Measurements from ENCODE around the gene PDX1.

DNA sequence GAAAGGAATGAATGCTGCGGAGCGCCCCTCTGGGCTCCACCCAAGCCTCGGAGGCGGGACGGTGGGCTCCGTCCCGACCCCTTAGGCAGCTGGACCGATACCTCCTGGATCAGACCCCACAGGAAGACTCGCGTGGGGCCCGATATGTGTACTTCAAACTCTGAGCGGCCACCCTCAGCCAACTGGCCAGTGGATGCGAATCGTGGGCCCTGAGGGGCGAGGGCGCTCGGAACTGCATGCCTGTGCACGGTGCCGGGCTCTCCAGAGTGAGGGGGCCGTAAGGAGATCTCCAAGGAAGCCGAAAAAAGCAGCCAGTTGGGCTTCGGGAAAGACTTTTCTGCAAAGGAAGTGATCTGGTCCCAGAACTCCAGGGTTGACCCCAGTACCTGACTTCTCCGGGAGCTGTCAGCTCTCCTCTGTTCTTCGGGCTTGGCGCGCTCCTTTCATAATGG, 8.6 kb downstream of the PDX1 start:
- TF ChIP-seq, protein P1, sequence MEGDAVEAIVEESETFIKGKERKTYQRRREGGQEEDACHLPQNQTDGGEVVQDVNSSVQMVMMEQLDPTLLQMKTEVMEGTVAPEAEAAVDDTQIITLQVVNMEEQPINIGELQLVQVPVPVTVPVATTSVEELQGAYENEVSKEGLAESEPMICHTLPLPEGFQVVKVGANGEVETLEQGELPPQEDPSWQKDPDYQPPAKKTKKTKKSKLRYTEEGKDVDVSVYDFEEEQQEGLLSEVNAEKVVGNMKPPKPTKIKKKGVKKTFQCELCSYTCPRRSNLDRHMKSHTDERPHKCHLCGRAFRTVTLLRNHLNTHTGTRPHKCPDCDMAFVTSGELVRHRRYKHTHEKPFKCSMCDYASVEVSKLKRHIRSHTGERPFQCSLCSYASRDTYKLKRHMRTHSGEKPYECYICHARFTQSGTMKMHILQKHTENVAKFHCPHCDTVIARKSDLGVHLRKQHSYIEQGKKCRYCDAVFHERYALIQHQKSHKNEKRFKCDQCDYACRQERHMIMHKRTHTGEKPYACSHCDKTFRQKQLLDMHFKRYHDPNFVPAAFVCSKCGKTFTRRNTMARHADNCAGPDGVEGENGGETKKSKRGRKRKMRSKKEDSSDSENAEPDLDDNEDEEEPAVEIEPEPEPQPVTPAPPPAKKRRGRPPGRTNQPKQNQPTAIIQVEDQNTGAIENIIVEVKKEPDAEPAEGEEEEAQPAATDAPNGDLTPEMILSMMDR (conservative IDR thresholded peaks at IDR 0.05; ENCODE audit: low read length), result no peak
- no peak for TF ChIP-seq EZH2phosphoT487 (IDR thresholded peaks at IDR 0.05; ENCODE audit: borderline replicate concordance, low read depth, low read length)
